A172 (cell line): ENCODE results near the gene KCNG2. TPM values are rescaled to one million over a fixed set of nuclear protein-coding genes. Genes with fewer than 3 reads are reported as not detected.

ENCODE experiments used
- DNase-seq: peaks from one replicate; pipeline ENCODE4 v3.0.0-alpha.2; 2015; ENCODE audit warnings: low spot score
- total RNA-seq: library from RNA; depleted of rRNA; stranded (reverse); fragments of >200 nt; shearing (Covaris generic); gene quantifications from 2 replicates; pipeline ENCODE4 v1.2.3, GENCODE V29; 2014

KCNG2 gene
- total RNA-seq, 1 experiment from 2014 or later, result not detected

GRCh38 chr18:79923896-79924585 is 126.3 kb downstream of the KCNG2 start:
- DNase-seq, result no peak

- DNase-seq, result no peak
Observed at GRCh38 chr18:79924814-79925731, 127.3 kb downstream of the KCNG2 start.

GRCh38 chr18:79926306-79926705 is 128.6 kb downstream of the KCNG2 start:
- DNase-seq, result no peak

GRCh38 chr18:79926715-79927606 is 129.2 kb downstream of the KCNG2 start:
- no peak for DNase-seq

- DNase-seq, result no peak
Observed at GRCh38 chr18:79927607-79928562, 130.1 kb downstream of the KCNG2 start.

GRCh38 chr18:79928563-79928960 is 130.8 kb downstream of the KCNG2 start:
- no peak for DNase-seq

- no peak for DNase-seq
Observed at GRCh38 chr18:79930020-79930642, 132.4 kb downstream of the KCNG2 start.

GRCh38 chr18:79931475-79931874 is 133.7 kb downstream of the KCNG2 start:
- no peak for DNase-seq

GRCh38 chr18:79932907-79933306 is 135.2 kb downstream of the KCNG2 start:
- no peak for DNase-seq

GRCh38 chr18:79933765-79934164 is 136.0 kb downstream of the KCNG2 start:
- no peak for DNase-seq

- DNase-seq, result no peak
Observed at GRCh38 chr18:79934311-79935097, 136.8 kb downstream of the KCNG2 start.

GRCh38 chr18:79935098-79935480 is 137.4 kb downstream of the KCNG2 start:
- DNase-seq, result no peak

GRCh38 chr18:79935499-79935898 is 137.8 kb downstream of the KCNG2 start:
- no peak for DNase-seq

GRCh38 chr18:79935925-79936324 is 138.2 kb downstream of the KCNG2 start:
- DNase-seq, result no peak

GRCh38 chr18:79936641-79937040 is 138.9 kb downstream of the KCNG2 start:
- DNase-seq, result no peak

GRCh38 chr18:79937103-79937860 is 139.5 kb downstream of the KCNG2 start:
- no peak for DNase-seq

GRCh38 chr18:79938196-79938595 is 140.5 kb downstream of the KCNG2 start:
- no peak for DNase-seq

- no peak for DNase-seq
Observed at GRCh38 chr18:79939096-79939495, 141.4 kb downstream of the KCNG2 start.
